GM12878 (cell line): ENCODE data around the gene ALX1. TPM values are rescaled to one million over a fixed set of nuclear protein-coding genes. Genes with fewer than 3 reads are reported as not detected.

Experiments used
- ATAC-seq: fragments of 200-7000 bp; cut with Tn5 transposase; 3 replicates; pipeline ENCODE4 v1.9.1; 2020; ENCODE audit warnings: mild to moderate bottlenecking, moderate library complexity
- BruUV-seq: library from RNA; stranded (reverse); fragments of 400-500 nt; replicated peaks from 2 replicates; lab custom pipeline; 2021; lab: Mats Ljungman, UMichigan
- CTCF ChIA-PET: fragments of 300-600 bp; sonication (Branson Sonifier 250); formaldehyde crosslinking; extraction: SDS; loops from one replicate; lab custom pipeline; 2021; ENCODE audit warnings: inconsistent platforms; lab: Yijun Ruan, JAX
- POLR2A ChIA-PET: fragments of 350-600 bp; formaldehyde crosslinking; extraction: SDS; loops from one replicate; lab custom pipeline; 2021; ENCODE audit warnings: inconsistent platforms; lab: Charles Lee
- RAD21 ChIA-PET: fragments of 300-600 bp; sonication (Branson Sonifier 250); formaldehyde crosslinking; loops from one replicate; lab custom pipeline; 2023; ENCODE audit warnings: antibody characterized with exemption; ENCODE audit not compliant: unreplicated experiment; lab: Charles Lee
- SMC1A ChIA-PET: fragments of 300-600 bp; sonication (Branson Sonifier 250); formaldehyde crosslinking; loops from one replicate; lab custom pipeline; 2023; ENCODE audit not compliant: unreplicated experiment, uncharacterized antibody; lab: Charles Lee
- DNase-seq: peaks from one replicate; pipeline ENCODE4 v3.0.0-alpha.2; 2011; ENCODE audit warnings: low read depth, low spot score
- FAIRE-seq: peaks from 3 replicates; lab custom pipeline; 2011; peaks lifted over from hg19 to GRCh38; lab: Jason Lieb, UNC
- H2AFZ ChIP-seq: 2 replicates; pipeline ENCODE4 v1.6.0; 2011; ENCODE audit warnings: low read depth, low read length, control low read depth; ENCODE audit not compliant: control insufficient read depth
- H3K27ac ChIP-seq: 2 replicates; pipeline ENCODE4 v1.5.1; 2011; ENCODE audit warnings: control low read depth; ENCODE audit not compliant: control insufficient read depth, insufficient read depth
- H3K27me3 ChIP-seq, 2 experiments: replicated peaks in 1 of 2; 2 replicates each; pipeline versions ENCODE4 v1.6.0 to v1.6.1; 2011; ENCODE audit warnings: low read length in 1 of 2; ENCODE audit not compliant: control insufficient read depth in 2 of 2, insufficient read depth in 2 of 2
- H3K36me3 ChIP-seq, 2 experiments: 2 replicates each; pipeline ENCODE4 v1.5.1; 2011; ENCODE audit warnings: low read length in 1 of 2; ENCODE audit not compliant: control insufficient read depth in 2 of 2, insufficient read depth in 2 of 2
- H3K4me1 ChIP-seq: 2 replicates; pipeline ENCODE4 v1.6.1; 2011; ENCODE audit warnings: mild to moderate bottlenecking, low read length, moderate library complexity, mixed read lengths; ENCODE audit not compliant: control insufficient read depth, insufficient read depth
- H3K4me2 ChIP-seq: 2 replicates; pipeline ENCODE4 v1.6.0; 2011; ENCODE audit warnings: control low read depth; ENCODE audit not compliant: control insufficient read depth, insufficient read depth
- H3K4me3 ChIP-seq: fragments of 200-600 bp; sonication (generic); 2 replicates; pipeline ENCODE4 v1.5.1; 2016
- H3K79me2 ChIP-seq: 2 replicates; pipeline ENCODE4 v1.6.0; 2011; ENCODE audit warnings: low read length; ENCODE audit not compliant: control insufficient read depth, insufficient read depth
- H3K9ac ChIP-seq: 2 replicates; pipeline ENCODE4 v1.8.0; 2011; ENCODE audit warnings: low read length, control low read depth, mixed read lengths; ENCODE audit not compliant: control insufficient read depth, insufficient read depth
- H3K9me3 ChIP-seq: replicated peaks from 3 replicates; pipeline ENCODE4 v1.5.1; 2011; ENCODE audit warnings: mild to moderate bottlenecking, low read length; ENCODE audit not compliant: control insufficient read depth, insufficient read depth
- H4K20me1 ChIP-seq: 2 replicates; pipeline ENCODE4 v1.6.0; 2011; ENCODE audit not compliant: control insufficient read depth, insufficient read depth
- CHD4 ChIP-seq: fragments of 200-600 bp; sonication (generic); IDR thresholded peaks from 2 replicates; pipeline ENCODE4 v1.6.1; 2016; ENCODE audit warnings: mild to moderate bottlenecking
- EGR1 ChIP-seq, 2 experiments: IDR thresholded peaks; 1 replicate in 1 of 2; 2 replicates in 1 of 2; pipeline ENCODE4 v1.6.1; 2011 to 2012; ENCODE audit warnings: low read depth in 2 of 2, low read length in 2 of 2, borderline replicate concordance in 1 of 2, mild to moderate bottlenecking in 1 of 2, moderate library complexity in 1 of 2
- HCFC1 ChIP-seq: fragments of 150-350 bp; IDR thresholded peaks from 2 replicates; pipeline ENCODE4 v1.6.1; 2014; ENCODE audit warnings: low read length
- HDGF ChIP-seq: fragments of 450-650 bp; IDR thresholded peaks from 2 replicates; pipeline ENCODE4 v1.6.1; 2016; ENCODE audit warnings: antibody characterized with exemption
- IRF4 ChIP-seq: IDR thresholded peaks from 2 replicates; pipeline ENCODE4 v1.6.1; 2011; ENCODE audit warnings: low read depth, low read length
- JUND ChIP-seq: IDR thresholded peaks from 2 replicates; pipeline ENCODE4 v1.6.1; 2012; ENCODE audit warnings: low read depth, mild to moderate bottlenecking, low read length, improper control_type of control experiment, moderate library complexity
- KDM1A ChIP-seq: fragments of 200-600 bp; sonication (generic); IDR thresholded peaks from 2 replicates; pipeline ENCODE4 v1.6.1; 2016; ENCODE audit warnings: borderline replicate concordance
- LARP7 ChIP-seq: fragments of 450-650 bp; IDR thresholded peaks from 2 replicates; pipeline ENCODE4 v1.6.1; 2017; ENCODE audit warnings: mild to moderate bottlenecking
- MTA3 ChIP-seq: IDR thresholded peaks from 2 replicates; pipeline ENCODE4 v1.6.1; 2012; ENCODE audit warnings: low read length, inconsistent platforms, borderline replicate concordance
- NR2C2 ChIP-seq: IDR thresholded peaks from 2 replicates; pipeline ENCODE4 v1.6.1; 2011; ENCODE audit warnings: borderline replicate concordance, low read depth; ENCODE audit not compliant: control insufficient read depth, insufficient read length
- PBX3 ChIP-seq: IDR thresholded peaks from 2 replicates; pipeline ENCODE4 v1.6.1; 2011; ENCODE audit warnings: mild to moderate bottlenecking, low read depth, low read length, moderate library complexity; ENCODE audit not compliant: insufficient replicate concordance
- PML ChIP-seq: IDR thresholded peaks from 2 replicates; pipeline ENCODE4 v1.6.1; 2012; ENCODE audit warnings: low read length, inconsistent platforms
- RAD51 ChIP-seq: fragments of 450-650 bp; IDR thresholded peaks from 2 replicates; pipeline ENCODE4 v1.6.1; 2016; ENCODE audit warnings: moderate library complexity, mild to moderate bottlenecking, inconsistent platforms
- SRF ChIP-seq, 2 experiments: IDR thresholded peaks; 2 replicates each; pipeline ENCODE4 v1.6.1; 2011; ENCODE audit warnings: low read depth in 2 of 2, low read length in 2 of 2, mild to moderate bottlenecking in 1 of 2, moderate library complexity in 1 of 2
- USF1 ChIP-seq: IDR thresholded peaks from 2 replicates; pipeline ENCODE4 v1.6.1; 2011; ENCODE audit warnings: borderline replicate concordance, low read depth, mild to moderate bottlenecking, moderate library complexity, mixed read lengths, low read length; ENCODE audit not compliant: insufficient read depth; ENCODE audit errors: extremely low read length
- USF2 ChIP-seq: IDR thresholded peaks from 2 replicates; pipeline ENCODE4 v1.6.1; 2011; ENCODE audit warnings: low read depth, low read length, improper control_type of control experiment, borderline replicate concordance
- ZBTB40 ChIP-seq: fragments of 450-650 bp; IDR thresholded peaks from 2 replicates; pipeline ENCODE4 v1.6.1; 2016; ENCODE audit warnings: mild to moderate bottlenecking, moderate library complexity, borderline replicate concordance
- ZNF207 ChIP-seq: fragments of 450-650 bp; IDR thresholded peaks from 2 replicates; pipeline ENCODE4 v1.6.1; 2014; ENCODE audit warnings: antibody characterized with exemption, mild to moderate bottlenecking, borderline replicate concordance
- ZNF622 ChIP-seq: fragments of 450-650 bp; IDR thresholded peaks from 2 replicates; pipeline ENCODE4 v1.6.1; 2017; ENCODE audit warnings: mild to moderate bottlenecking, inconsistent platforms
- WGBS: methylation state at CpG from one replicate; pipeline ENCODE4 v1.1.6; 2016; ENCODE audit warnings: low lambda C conversion rate; ENCODE audit not compliant: insufficient replicate concordance, insufficient coverage; ENCODE audit errors: missing lambda C conversion rate; 5-methylcytosine and 5-hydroxymethylcytosine counted together
- in situ Hi-C: fragments of 300-500 bp; cut with MboI; formaldehyde crosslinking; loops from 9 replicates; pipeline ENCODE4 v1.14.3; 2018; ENCODE audit warnings: mixed read lengths
- intact Hi-C: fragments of 100-400 bp; cut with micrococcal nuclease; formaldehyde crosslinking; loops from one replicate; pipeline ENCODE4 v1.14.2; 2022; ENCODE audit not compliant: unreplicated experiment
- polyA plus RNA-seq, 11 experiments: library from polyadenylated mRNA; depleted of rRNA in 4 of 11; unstranded in 6 of 11; stranded (reverse) in 5 of 11; fragments of >200 nt; fragmentation: Nextera tagmentation in 4 of 11; fragmentation: Illumina TruSeq in 1 of 11; extraction: Ambion mirVana in 4 of 11; extraction: Trizol in 1 of 11; gene quantifications; 1 replicate in 1 of 11; 2 replicates in 10 of 11; pipeline versions ENCODE4 v1.2.1 to v1.2.3, GENCODE V29; 2011 to 2016; ENCODE audit warnings: inconsistent platforms in 2 of 11, missing spikeins in 2 of 11, low read depth in 1 of 11
- total RNA-seq, 4 experiments: library from RNA; depleted of rRNA in 3 of 4; stranded (reverse); fragments of >200 nt in 3 of 4; fragmentation: Illumina TruSeq in 1 of 4; extraction: Trizol in 1 of 4; gene quantifications; 2 replicates each; pipeline versions ENCODE4 v1.2.1 to v1.2.3, GENCODE V29; 2013 to 2021

Gene ALX1
- total and polyA plus RNA-seq, 10 of the 15 experiments (the other 5 are each of a cell fraction or from before 2014, with no cell fraction given): 0.06 TPM; not detected in 9

DNA sequence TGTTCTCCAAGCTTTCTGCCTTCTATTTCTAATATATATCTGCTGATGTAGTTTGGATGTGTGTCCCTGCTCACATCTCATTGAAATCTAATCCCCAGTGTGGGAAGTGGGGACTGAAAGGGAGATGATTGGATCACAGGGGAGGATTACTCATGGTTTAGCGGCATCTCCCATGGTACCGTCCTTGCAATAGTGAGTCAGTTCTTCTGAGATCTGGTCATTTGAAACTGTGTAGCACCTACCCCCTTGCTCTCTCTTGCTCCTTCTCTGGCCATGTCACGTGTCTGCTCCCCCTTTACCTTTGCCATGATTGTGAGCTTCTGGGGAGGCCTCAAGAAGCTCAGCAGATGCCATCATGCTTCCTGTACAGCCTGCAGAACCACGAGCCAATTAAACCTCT, 26.2 kb upstream of the ALX1 start (continued):
- TF ChIP-seq ZBTB40 (no peak), JUND (no peak), HCFC1 (no peak), KDM1A (no peak), NR2C2 (no peak), ZNF207 (no peak), CHD4 (no peak), SRF (IDR thresholded peaks at IDR 0.05; ENCODE audit: low read depth in 2 of 2, low read length in 2 of 2) (no peak), ZNF622 (no peak), LARP7 (no peak)

DNA sequence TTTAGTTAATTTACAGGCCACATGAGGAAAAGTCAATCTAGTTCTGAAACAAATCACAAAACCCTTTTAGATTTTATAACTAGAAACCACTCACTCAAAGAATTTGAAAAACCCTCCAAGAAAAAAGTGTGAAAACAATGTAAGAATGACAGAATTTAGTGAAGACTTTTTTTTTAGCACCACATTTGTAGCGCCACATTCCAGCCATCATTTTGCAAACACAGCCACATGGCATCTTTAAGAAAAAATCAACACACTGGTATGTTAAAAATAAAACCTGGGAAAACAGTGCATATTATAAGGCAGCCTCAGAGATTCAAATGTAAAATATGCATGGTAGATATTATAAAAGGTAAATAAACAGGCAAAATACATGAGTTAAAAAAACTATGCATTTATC, 22.3 kb upstream of the ALX1 start:
- Histone ChIP-seq H3K27me3 (no peaks in the 10 kb centered on the region), H3K4me3 (no peak overlapping the region), H3K79me2 (no peaks in the 10 kb centered on the region), H3K36me3 (no peaks in the 10 kb centered on the region), H3K9ac (no peak overlapping the region), H3K4me2 (no peak overlapping the region), H2AFZ (no peak overlapping the region), H3K4me1 (no peaks in the 10 kb centered on the region), H4K20me1 (no peaks in the 10 kb centered on the region), H3K27ac (no peak overlapping the region), H3K9me3 (no peaks in the 10 kb centered on the region)
- ChIA-PET CTCF (no interaction called here), POLR2A (no interaction called here), SMC1A (no interaction called here), RAD21 (no interaction called here)
- no TSS peak for BruUV-seq
- DNase-seq: no peak
- intact Hi-C loops: no loop called here
- FAIRE-seq: no peak
- ATAC-seq: no peak
- WGBS: 100% methylated on average over 1 of the region's 1 CpG
- in situ Hi-C loops: no loop called here
- no peak for TF ChIP-seq PML
- no peak for TF ChIP-seq MTA3
- no peak for TF ChIP-seq CHD4
- no peak for TF ChIP-seq HDGF
- no peak for TF ChIP-seq RAD51
- TF ChIP-seq USF2: no peak
- no peak for TF ChIP-seq PBX3
- no peak for TF ChIP-seq IRF4
- no peak for TF ChIP-seq EGR1 (IDR thresholded peaks at IDR 0.05; ENCODE audit: borderline replicate concordance in 1 of 2, low read depth in 2 of 2, low read length in 2 of 2)
- no peak for TF ChIP-seq USF1
